22Rv1 (cell line): ENCODE measurements around the gene HOXA13.

Experiments
- H3K27ac ChIP-seq: fragments of 450-650 bp; 2 replicates; pipeline ENCODE4 v1.5.1; 2017
- CTCF ChIP-seq: fragments of 450-650 bp; IDR thresholded peaks from 2 replicates; pipeline ENCODE4 v1.5.1; 2017; ENCODE audit warnings: mild to moderate bottlenecking
- ZFX ChIP-seq: fragments of 450-650 bp; IDR thresholded peaks from 2 replicates; pipeline ENCODE4 v1.6.1; 2017; ENCODE audit warnings: antibody characterized with exemption, borderline replicate concordance

HOXA13 gene

GRCh38 chr7:27209933-27210440 is 10.1 kb upstream of the HOXA13 start:
- no peak overlapping the region for H3K27ac ChIP-seq
- TF ChIP-seq ZFX = no peak

GRCh38 chr7:27208998-27209397 is 9.1 kb upstream of the HOXA13 start:
- H3K27ac ChIP-seq = no peak overlapping the region
- TF ChIP-seq CTCF (no peak), ZFX (no peak)

- H3K27ac ChIP-seq = no peak overlapping the region
- TF ChIP-seq CTCF = no peak
- no peak for TF ChIP-seq ZFX
Measured at GRCh38 chr7:27207348-27207985, 7.6 kb upstream of the HOXA13 start.

- no peak for TF ChIP-seq CTCF
- H3K27ac ChIP-seq = no peak overlapping the region
Measured at GRCh38 chr7:27205325-27206280, 5.7 kb upstream of the HOXA13 start.

DNA sequence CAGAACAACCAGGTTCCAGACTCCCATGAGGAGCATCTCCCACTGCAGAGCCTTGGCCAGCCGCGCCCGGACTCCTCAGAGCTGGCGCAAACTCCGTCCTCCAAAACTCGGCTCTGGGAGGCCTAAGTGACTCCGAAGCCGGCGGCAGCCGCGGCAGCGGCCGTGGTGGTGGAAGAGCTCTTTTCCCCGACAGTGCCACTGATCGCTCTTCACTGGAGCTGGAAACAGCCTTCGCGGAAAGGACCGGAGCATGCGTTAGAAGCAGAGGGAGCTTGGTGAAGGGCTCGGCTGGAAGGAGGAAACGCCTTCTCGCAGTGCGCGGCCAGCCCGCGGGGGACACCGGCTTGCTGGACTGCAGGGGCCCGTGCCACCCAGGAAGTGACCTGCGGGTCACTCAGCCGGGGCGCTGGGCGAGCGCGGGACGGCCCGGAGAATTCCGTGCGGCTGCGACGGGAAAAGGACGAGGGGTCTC is 5.0 kb upstream of the HOXA13 start:
- no peak for TF ChIP-seq ZFX
- no peak for TF ChIP-seq CTCF
- H3K27ac ChIP-seq = no peak overlapping the region

DNA sequence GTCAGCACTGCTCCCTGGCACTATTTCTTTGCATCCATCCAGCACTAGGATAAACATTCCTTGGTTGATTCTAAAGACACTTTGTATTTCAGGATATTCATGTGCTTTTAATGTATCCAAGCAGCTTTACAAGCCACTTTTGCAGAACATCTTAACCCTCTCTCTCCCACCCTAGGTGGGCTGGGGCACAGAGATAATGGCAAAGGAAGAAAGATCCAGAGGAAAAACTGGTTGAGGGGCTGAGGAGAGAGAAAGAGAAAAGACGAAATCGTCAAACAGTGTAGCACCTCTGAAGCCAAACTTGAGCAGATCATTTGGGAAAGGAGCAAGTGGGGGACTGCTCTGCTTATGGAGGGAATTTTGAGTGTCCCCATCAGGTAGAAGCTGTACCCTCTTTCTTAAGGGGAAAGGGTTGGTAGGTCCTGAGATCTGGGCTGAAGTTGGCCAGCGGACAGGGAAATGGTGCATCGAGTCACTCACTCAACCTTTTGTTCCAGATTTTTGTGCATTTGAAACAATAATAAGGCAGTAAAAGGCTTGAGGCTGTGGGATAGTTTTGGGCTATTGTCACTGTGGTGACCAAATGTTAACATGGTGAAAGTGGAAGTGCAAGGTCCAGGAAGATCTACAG is 4.2 kb upstream of the HOXA13 start:
- no peak overlapping the region for H3K27ac ChIP-seq
- no peak for TF ChIP-seq ZFX
- no peak for TF ChIP-seq CTCF

DNA sequence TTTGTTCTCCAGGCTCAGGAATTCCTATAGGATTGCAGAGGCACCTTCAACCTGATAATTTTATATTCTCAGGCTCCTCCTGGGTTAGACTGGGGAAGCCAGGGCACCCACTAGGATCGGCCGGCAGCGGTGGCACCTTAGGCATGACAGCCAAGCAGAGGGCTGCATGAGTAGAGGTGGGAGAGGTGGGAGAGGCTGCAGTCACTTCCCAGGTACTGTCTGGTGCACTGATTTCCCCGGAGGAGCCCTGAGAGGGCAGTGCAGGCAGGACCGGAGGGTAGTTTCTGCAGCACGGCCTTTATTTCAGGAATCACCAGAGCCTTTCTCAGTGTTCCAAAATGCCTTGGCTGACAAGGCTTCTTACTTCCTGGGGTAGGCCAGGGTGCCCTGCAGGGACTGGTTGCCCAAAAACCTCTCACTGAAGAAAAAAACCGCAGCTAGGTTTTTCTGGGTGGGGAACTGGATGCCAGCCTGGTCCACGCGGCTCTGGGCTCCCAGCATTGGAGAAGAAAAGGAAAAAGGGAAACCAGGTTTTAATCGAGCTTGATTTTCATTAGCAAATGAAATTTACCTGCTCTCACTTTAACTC is 3.6 kb upstream of the HOXA13 start:
- TF ChIP-seq CTCF (no peak), ZFX (no peak)
- no peak overlapping the region for H3K27ac ChIP-seq
